GM23338 (cell line): ENCODE measurements around the gene PCDHGA8.
A peak's percentile ranks its signal among the peaks of the same experiment; 100 is the strongest.

ENCODE experiments used
- EZH2 ChIP-seq: fragments of 200-600 bp; sonication (generic); IDR thresholded peaks from one replicate; pipeline ENCODE4 v1.8.0; 2017; ENCODE audit warnings: antibody characterized with exemption, mild to moderate bottlenecking, low read depth; ENCODE audit not compliant: unreplicated experiment
- EZH2phosphoT487 ChIP-seq: fragments of 200-600 bp; sonication (generic); IDR thresholded peaks from one replicate; pipeline ENCODE4 v1.8.1; 2018; ENCODE audit warnings: antibody characterized with exemption; ENCODE audit not compliant: unreplicated experiment
- JUNB ChIP-seq: IDR thresholded peaks from one replicate; pipeline ENCODE4 v1.6.1; 2016; ENCODE audit warnings: antibody characterized with exemption; ENCODE audit not compliant: unreplicated experiment
- NANOG ChIP-seq: IDR thresholded peaks from 2 replicates; pipeline ENCODE4 v1.6.1; 2016; ENCODE audit warnings: antibody characterized with exemption, borderline replicate concordance
- POLR2AphosphoS5 ChIP-seq: IDR thresholded peaks from 2 replicates; pipeline ENCODE4 v1.6.1; 2016; ENCODE audit warnings: antibody characterized with exemption, low read depth
- ZNF114 ChIP-seq: fragments of 250-450 bp; sonication (Bioruptor Pico); IDR thresholded peaks from 2 replicates; pipeline ENCODE4 v1.5.0; 2020; ENCODE audit warnings: mild to moderate bottlenecking, moderate library complexity
- TF ChIP-seq, protein P1 (sequence below), 2 experiments: fragments of 200-600 bp in 1 of 2; sonication (generic) in 1 of 2; conservative IDR thresholded peaks; 2 replicates each; pipeline versions ENCODE4 v1.5.1 to v1.6.1; 2016 to 2017; ENCODE audit warnings: antibody characterized with exemption in 2 of 2, low read depth in 2 of 2, mild to moderate bottlenecking in 2 of 2, moderate library complexity in 1 of 2
- TF ChIP-seq, protein P2 (sequence below): IDR thresholded peaks from one replicate; pipeline ENCODE4 v1.6.1; 2018; ENCODE audit warnings: antibody characterized with exemption; ENCODE audit not compliant: unreplicated experiment
- TF ChIP-seq, protein P3 (sequence below): IDR thresholded peaks from 2 replicates; pipeline ENCODE4 v1.6.1; 2016; ENCODE audit warnings: antibody characterized with exemption

DNA sequence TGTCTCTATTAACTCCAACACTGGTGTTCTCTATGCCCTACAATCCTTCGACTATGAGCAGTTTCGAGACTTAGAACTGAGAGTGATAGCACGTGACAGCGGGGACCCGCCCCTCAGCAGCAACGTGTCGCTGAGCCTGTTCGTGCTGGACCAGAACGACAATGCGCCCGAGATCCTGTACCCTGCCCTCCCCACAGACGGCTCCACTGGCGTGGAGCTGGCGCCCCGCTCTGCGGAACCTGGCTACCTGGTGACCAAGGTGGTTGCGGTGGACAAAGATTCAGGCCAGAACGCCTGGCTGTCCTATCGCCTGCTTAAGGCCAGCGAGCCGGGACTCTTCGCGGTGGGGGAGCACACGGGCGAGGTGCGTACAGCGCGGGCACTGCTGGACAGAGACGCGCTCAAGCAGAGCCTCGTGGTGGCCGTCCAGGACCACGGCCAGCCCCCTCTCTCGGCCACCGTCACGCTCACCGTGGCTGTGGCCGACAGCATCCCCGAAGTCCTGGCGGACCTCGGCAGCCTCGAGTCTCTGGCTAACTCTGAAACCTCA, 30.4 kb downstream of the PCDHGA8 start:
- TF ChIP-seq, protein P1, sequence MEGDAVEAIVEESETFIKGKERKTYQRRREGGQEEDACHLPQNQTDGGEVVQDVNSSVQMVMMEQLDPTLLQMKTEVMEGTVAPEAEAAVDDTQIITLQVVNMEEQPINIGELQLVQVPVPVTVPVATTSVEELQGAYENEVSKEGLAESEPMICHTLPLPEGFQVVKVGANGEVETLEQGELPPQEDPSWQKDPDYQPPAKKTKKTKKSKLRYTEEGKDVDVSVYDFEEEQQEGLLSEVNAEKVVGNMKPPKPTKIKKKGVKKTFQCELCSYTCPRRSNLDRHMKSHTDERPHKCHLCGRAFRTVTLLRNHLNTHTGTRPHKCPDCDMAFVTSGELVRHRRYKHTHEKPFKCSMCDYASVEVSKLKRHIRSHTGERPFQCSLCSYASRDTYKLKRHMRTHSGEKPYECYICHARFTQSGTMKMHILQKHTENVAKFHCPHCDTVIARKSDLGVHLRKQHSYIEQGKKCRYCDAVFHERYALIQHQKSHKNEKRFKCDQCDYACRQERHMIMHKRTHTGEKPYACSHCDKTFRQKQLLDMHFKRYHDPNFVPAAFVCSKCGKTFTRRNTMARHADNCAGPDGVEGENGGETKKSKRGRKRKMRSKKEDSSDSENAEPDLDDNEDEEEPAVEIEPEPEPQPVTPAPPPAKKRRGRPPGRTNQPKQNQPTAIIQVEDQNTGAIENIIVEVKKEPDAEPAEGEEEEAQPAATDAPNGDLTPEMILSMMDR (conservative IDR thresholded peaks at IDR 0.05; ENCODE audit: low read depth in 2 of 2) = no peak
- TF ChIP-seq ZNF114 (CRISPR knock-in tag) (no peak), POLR2AphosphoS5 (no peak), EZH2 (no peak), NANOG (no peak), JUNB (no peak), EZH2phosphoT487 (no peak)
- TF ChIP-seq, protein P2, sequence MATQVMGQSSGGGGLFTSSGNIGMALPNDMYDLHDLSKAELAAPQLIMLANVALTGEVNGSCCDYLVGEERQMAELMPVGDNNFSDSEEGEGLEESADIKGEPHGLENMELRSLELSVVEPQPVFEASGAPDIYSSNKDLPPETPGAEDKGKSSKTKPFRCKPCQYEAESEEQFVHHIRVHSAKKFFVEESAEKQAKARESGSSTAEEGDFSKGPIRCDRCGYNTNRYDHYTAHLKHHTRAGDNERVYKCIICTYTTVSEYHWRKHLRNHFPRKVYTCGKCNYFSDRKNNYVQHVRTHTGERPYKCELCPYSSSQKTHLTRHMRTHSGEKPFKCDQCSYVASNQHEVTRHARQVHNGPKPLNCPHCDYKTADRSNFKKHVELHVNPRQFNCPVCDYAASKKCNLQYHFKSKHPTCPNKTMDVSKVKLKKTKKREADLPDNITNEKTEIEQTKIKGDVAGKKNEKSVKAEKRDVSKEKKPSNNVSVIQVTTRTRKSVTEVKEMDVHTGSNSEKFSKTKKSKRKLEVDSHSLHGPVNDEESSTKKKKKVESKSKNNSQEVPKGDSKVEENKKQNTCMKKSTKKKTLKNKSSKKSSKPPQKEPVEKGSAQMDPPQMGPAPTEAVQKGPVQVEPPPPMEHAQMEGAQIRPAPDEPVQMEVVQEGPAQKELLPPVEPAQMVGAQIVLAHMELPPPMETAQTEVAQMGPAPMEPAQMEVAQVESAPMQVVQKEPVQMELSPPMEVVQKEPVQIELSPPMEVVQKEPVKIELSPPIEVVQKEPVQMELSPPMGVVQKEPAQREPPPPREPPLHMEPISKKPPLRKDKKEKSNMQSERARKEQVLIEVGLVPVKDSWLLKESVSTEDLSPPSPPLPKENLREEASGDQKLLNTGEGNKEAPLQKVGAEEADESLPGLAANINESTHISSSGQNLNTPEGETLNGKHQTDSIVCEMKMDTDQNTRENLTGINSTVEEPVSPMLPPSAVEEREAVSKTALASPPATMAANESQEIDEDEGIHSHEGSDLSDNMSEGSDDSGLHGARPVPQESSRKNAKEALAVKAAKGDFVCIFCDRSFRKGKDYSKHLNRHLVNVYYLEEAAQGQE = peak; percentile 48
- TF ChIP-seq, protein P3, sequence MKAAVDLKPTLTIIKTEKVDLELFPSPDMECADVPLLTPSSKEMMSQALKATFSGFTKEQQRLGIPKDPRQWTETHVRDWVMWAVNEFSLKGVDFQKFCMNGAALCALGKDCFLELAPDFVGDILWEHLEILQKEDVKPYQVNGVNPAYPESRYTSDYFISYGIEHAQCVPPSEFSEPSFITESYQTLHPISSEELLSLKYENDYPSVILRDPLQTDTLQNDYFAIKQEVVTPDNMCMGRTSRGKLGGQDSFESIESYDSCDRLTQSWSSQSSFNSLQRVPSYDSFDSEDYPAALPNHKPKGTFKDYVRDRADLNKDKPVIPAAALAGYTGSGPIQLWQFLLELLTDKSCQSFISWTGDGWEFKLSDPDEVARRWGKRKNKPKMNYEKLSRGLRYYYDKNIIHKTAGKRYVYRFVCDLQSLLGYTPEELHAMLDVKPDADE = no peak
